ENCODE results near the gene ADGRG4. TPM values are rescaled to one million over a fixed set of nuclear protein-coding genes. Genes with fewer than 3 reads are reported as not detected.
"Not testable (repeated sequence)": the region's sequence is repeated elsewhere in the genome, so short reads cannot be mapped to it uniquely, and the experiment has no call there.

The ADGRG4 gene
- total RNA-seq, 1 experiment from 2014 or later: not detected

- H2AFZ ChIP-seq (ENCODE audit: low read length): no peak overlapping the region
- no peak overlapping the region for H3K4me3 ChIP-seq (ENCODE audit: low read length)
- no peaks in the 10 kb centered on the region for H3K27me3 ChIP-seq (ENCODE audit: low read length)
- no peak overlapping the region for H3K27ac ChIP-seq (ENCODE audit: low read length)
- no peak overlapping the region for H3K9ac ChIP-seq (ENCODE audit: low read length)
- no peaks in the 10 kb centered on the region for H4K20me1 ChIP-seq (ENCODE audit: insufficient read depth, low read depth, low read length)
- H3K9me2 ChIP-seq (replicated peaks; ENCODE audit: insufficient read depth, low read length): no peaks in the 10 kb centered on the region
- H3K9me3 ChIP-seq (ENCODE audit: low read length): no peaks in the 10 kb centered on the region
- no peak overlapping the region for H3K4me2 ChIP-seq (ENCODE audit: low read depth, low read length, poor library complexity, severe bottlenecking)
- no peak for DNase-seq
- no peaks in the 10 kb centered on the region for H3K79me2 ChIP-seq (ENCODE audit: low read length)
- no peaks in the 10 kb centered on the region for H3K4me1 ChIP-seq (ENCODE audit: low read length)
- no peaks in the 10 kb centered on the region for H3K36me3 ChIP-seq (ENCODE audit: insufficient read depth, low read length)
These were observed 117.0 kb downstream of the ADGRG4 start for GRCh38 chrX:136417806-136418205.

- Histone ChIP-seq H3K9me2 (replicated peaks; ENCODE audit: insufficient read depth, low read length) (no peaks in the 10 kb centered on the region), H3K27me3 (ENCODE audit: low read length) (no peaks in the 10 kb centered on the region), H3K79me2 (ENCODE audit: low read length) (no peaks in the 10 kb centered on the region), H3K4me2 (ENCODE audit: low read depth, low read length, poor library complexity, severe bottlenecking) (no peak overlapping the region), H3K4me3 (ENCODE audit: low read length) (no peak overlapping the region), H3K27ac (ENCODE audit: low read length) (no peak overlapping the region), H4K20me1 (ENCODE audit: insufficient read depth, low read depth, low read length) (no peaks in the 10 kb centered on the region), H3K9me3 (ENCODE audit: low read length) (no peaks in the 10 kb centered on the region), H3K9ac (ENCODE audit: low read length) (no peak overlapping the region), H2AFZ (ENCODE audit: low read length) (no peak overlapping the region), H3K36me3 (ENCODE audit: insufficient read depth, low read length) (no peaks in the 10 kb centered on the region), H3K4me1 (ENCODE audit: low read length) (no peaks in the 10 kb centered on the region)
- DNase-seq: no peak
These were observed 120.6 kb downstream of the ADGRG4 start for GRCh38 chrX:136421338-136421737.

GRCh38 chrX:136423724-136424123 is 123.0 kb downstream of the ADGRG4 start:
- Histone ChIP-seq H3K27ac (ENCODE audit: low read length) (no peak overlapping the region), H4K20me1 (ENCODE audit: insufficient read depth, low read depth, low read length) (no peaks in the 10 kb centered on the region), H3K4me1 (ENCODE audit: low read length) (no peaks in the 10 kb centered on the region), H3K36me3 (ENCODE audit: insufficient read depth, low read length) (no peaks in the 10 kb centered on the region), H3K9me2 (replicated peaks; ENCODE audit: insufficient read depth, low read length) (no peaks in the 10 kb centered on the region), H3K27me3 (ENCODE audit: low read length) (no peaks in the 10 kb centered on the region), H2AFZ (ENCODE audit: low read length) (no peak overlapping the region), H3K4me3 (ENCODE audit: low read length) (no peak overlapping the region), H3K9ac (ENCODE audit: low read length) (no peak overlapping the region), H3K79me2 (ENCODE audit: low read length) (no peaks in the 10 kb centered on the region), H3K9me3 (ENCODE audit: low read length) (no peaks in the 10 kb centered on the region), H3K4me2 (ENCODE audit: low read depth, low read length, poor library complexity, severe bottlenecking) (no peak overlapping the region)
- DNase-seq: no peak

- no peaks in the 10 kb centered on the region for H3K27me3 ChIP-seq (ENCODE audit: low read length)
- H2AFZ ChIP-seq (ENCODE audit: low read length): no peak overlapping the region
- no peaks in the 10 kb centered on the region for H3K79me2 ChIP-seq (ENCODE audit: low read length)
- no peaks in the 10 kb centered on the region for H3K9me3 ChIP-seq (ENCODE audit: low read length)
- H3K4me2 ChIP-seq (ENCODE audit: low read depth, low read length, poor library complexity, severe bottlenecking): no peak overlapping the region
- H3K9me2 ChIP-seq (replicated peaks; ENCODE audit: insufficient read depth, low read length): no peaks in the 10 kb centered on the region
- H4K20me1 ChIP-seq (ENCODE audit: insufficient read depth, low read depth, low read length): no peaks in the 10 kb centered on the region
- no peak for DNase-seq
- no peaks in the 10 kb centered on the region for H3K4me1 ChIP-seq (ENCODE audit: low read length)
- H3K27ac ChIP-seq (ENCODE audit: low read length): no peak overlapping the region
- H3K9ac ChIP-seq (ENCODE audit: low read length): no peak overlapping the region
- no peaks in the 10 kb centered on the region for H3K36me3 ChIP-seq (ENCODE audit: insufficient read depth, low read length)
- H3K4me3 ChIP-seq (ENCODE audit: low read length): no peak overlapping the region
These were observed 125.2 kb downstream of the ADGRG4 start for GRCh38 chrX:136425996-136426395.

GRCh38 chrX:136431625-136432024 is 130.9 kb downstream of the ADGRG4 start:
- no peaks in the 10 kb centered on the region for H3K9me3 ChIP-seq (ENCODE audit: low read length)

GRCh38 chrX:136437774-136438173 is 137.0 kb downstream of the ADGRG4 start:
- H4K20me1 ChIP-seq (ENCODE audit: insufficient read depth, low read depth, low read length): no peaks in the 10 kb centered on the region
- DNase-seq: no peak
- no peaks in the 10 kb centered on the region for H3K79me2 ChIP-seq (ENCODE audit: low read length)
- H3K9me3 ChIP-seq (ENCODE audit: low read length): no peaks in the 10 kb centered on the region
- no peak overlapping the region for H3K27ac ChIP-seq (ENCODE audit: low read length)
- no peak overlapping the region for H3K4me3 ChIP-seq (ENCODE audit: low read length)
- H3K27me3 ChIP-seq (ENCODE audit: low read length): no peaks in the 10 kb centered on the region
- no peak overlapping the region for H3K4me2 ChIP-seq (ENCODE audit: low read depth, low read length, poor library complexity, severe bottlenecking)
- no peak overlapping the region for H3K9ac ChIP-seq (ENCODE audit: low read length)
- no peaks in the 10 kb centered on the region for H3K9me2 ChIP-seq (replicated peaks; ENCODE audit: insufficient read depth, low read length)
- no peaks in the 10 kb centered on the region for H3K36me3 ChIP-seq (ENCODE audit: insufficient read depth, low read length)
- no peak overlapping the region for H2AFZ ChIP-seq (ENCODE audit: low read length)
- no peaks in the 10 kb centered on the region for H3K4me1 ChIP-seq (ENCODE audit: low read length)

More at GRCh38 chrX:136431625-136432024, 130.9 kb downstream of the ADGRG4 start:
- Histone ChIP-seq H3K9me2 (replicated peaks; ENCODE audit: insufficient read depth, low read length) (no peaks in the 10 kb centered on the region), H3K79me2 (ENCODE audit: low read length) (no peaks in the 10 kb centered on the region), H3K4me2 (ENCODE audit: low read depth, low read length, poor library complexity, severe bottlenecking) (no peak overlapping the region), H4K20me1 (ENCODE audit: insufficient read depth, low read depth, low read length) (no peaks in the 10 kb centered on the region), H3K4me1 (ENCODE audit: low read length) (no peaks in the 10 kb centered on the region), H3K9ac (ENCODE audit: low read length) (no peak overlapping the region), H3K4me3 (ENCODE audit: low read length) (no peak overlapping the region), H2AFZ (ENCODE audit: low read length) (no peak overlapping the region), H3K27me3 (ENCODE audit: low read length) (no peaks in the 10 kb centered on the region), H3K36me3 (ENCODE audit: insufficient read depth, low read length) (no peaks in the 10 kb centered on the region), H3K27ac (ENCODE audit: low read length) (no peak overlapping the region)
- no peak for DNase-seq

- H3K79me2 ChIP-seq (ENCODE audit: low read length): no peaks in the 10 kb centered on the region
- H3K36me3 ChIP-seq (ENCODE audit: insufficient read depth, low read length): no peaks in the 10 kb centered on the region
- H3K27ac ChIP-seq (ENCODE audit: low read length): no peak overlapping the region
- no peak overlapping the region for H2AFZ ChIP-seq (ENCODE audit: low read length)
- H3K4me2 ChIP-seq (ENCODE audit: low read depth, low read length, poor library complexity, severe bottlenecking): no peak overlapping the region
- no peak for DNase-seq
- no peaks in the 10 kb centered on the region for H3K4me1 ChIP-seq (ENCODE audit: low read length)
- no peak overlapping the region for H3K4me3 ChIP-seq (ENCODE audit: low read length)
- H3K9ac ChIP-seq (ENCODE audit: low read length): no peak overlapping the region
- H3K27me3 ChIP-seq (ENCODE audit: low read length): no peaks in the 10 kb centered on the region
- H3K9me2 ChIP-seq (replicated peaks; ENCODE audit: insufficient read depth, low read length): no peaks in the 10 kb centered on the region
- H4K20me1 ChIP-seq (ENCODE audit: insufficient read depth, low read depth, low read length): no peaks in the 10 kb centered on the region
- no peaks in the 10 kb centered on the region for H3K9me3 ChIP-seq (ENCODE audit: low read length)
These were observed 137.4 kb downstream of the ADGRG4 start for GRCh38 chrX:136438192-136438591.

- H3K9me3 ChIP-seq (ENCODE audit: low read length); H3K27me3 ChIP-seq (ENCODE audit: low read length); H3K27ac ChIP-seq (ENCODE audit: low read length); H3K4me3 ChIP-seq (ENCODE audit: low read length); H3K9ac ChIP-seq (ENCODE audit: low read length); H3K79me2 ChIP-seq (ENCODE audit: low read length); H3K4me1 ChIP-seq (ENCODE audit: low read length); H4K20me1 ChIP-seq (ENCODE audit: insufficient read depth, low read depth, low read length); H3K36me3 ChIP-seq (ENCODE audit: insufficient read depth, low read length); DNase-seq; H3K9me2 ChIP-seq (replicated peaks; ENCODE audit: insufficient read depth, low read length); H2AFZ ChIP-seq (ENCODE audit: low read length); H3K4me2 ChIP-seq (ENCODE audit: low read depth, low read length, poor library complexity, severe bottlenecking): not testable (repeated sequence)
These were observed 144.9 kb downstream of the ADGRG4 start for GRCh38 chrX:136445674-136446073.

GRCh38 chrX:136446208-136446607 is 145.4 kb downstream of the ADGRG4 start:
- Histone ChIP-seq H3K4me2 (ENCODE audit: low read depth, low read length, poor library complexity, severe bottlenecking) (no peak overlapping the region), H4K20me1 (ENCODE audit: insufficient read depth, low read depth, low read length) (no peaks in the 10 kb centered on the region), H3K4me3 (ENCODE audit: low read length) (no peak overlapping the region), H3K9me2 (replicated peaks; ENCODE audit: insufficient read depth, low read length) (no peaks in the 10 kb centered on the region), H3K36me3 (ENCODE audit: insufficient read depth, low read length) (no peaks in the 10 kb centered on the region), H3K4me1 (ENCODE audit: low read length) (no peaks in the 10 kb centered on the region), H3K9ac (ENCODE audit: low read length) (no peak overlapping the region), H3K27ac (ENCODE audit: low read length) (no peak overlapping the region), H2AFZ (ENCODE audit: low read length) (no peak overlapping the region), H3K9me3 (ENCODE audit: low read length) (no peaks in the 10 kb centered on the region), H3K79me2 (ENCODE audit: low read length) (no peaks in the 10 kb centered on the region), H3K27me3 (ENCODE audit: low read length) (no peaks in the 10 kb centered on the region)
- no peak for DNase-seq

Measured in Karpas-422 (cell line).